ENCODE measurements around the gene ELANE.

ELANE gene

DNA sequence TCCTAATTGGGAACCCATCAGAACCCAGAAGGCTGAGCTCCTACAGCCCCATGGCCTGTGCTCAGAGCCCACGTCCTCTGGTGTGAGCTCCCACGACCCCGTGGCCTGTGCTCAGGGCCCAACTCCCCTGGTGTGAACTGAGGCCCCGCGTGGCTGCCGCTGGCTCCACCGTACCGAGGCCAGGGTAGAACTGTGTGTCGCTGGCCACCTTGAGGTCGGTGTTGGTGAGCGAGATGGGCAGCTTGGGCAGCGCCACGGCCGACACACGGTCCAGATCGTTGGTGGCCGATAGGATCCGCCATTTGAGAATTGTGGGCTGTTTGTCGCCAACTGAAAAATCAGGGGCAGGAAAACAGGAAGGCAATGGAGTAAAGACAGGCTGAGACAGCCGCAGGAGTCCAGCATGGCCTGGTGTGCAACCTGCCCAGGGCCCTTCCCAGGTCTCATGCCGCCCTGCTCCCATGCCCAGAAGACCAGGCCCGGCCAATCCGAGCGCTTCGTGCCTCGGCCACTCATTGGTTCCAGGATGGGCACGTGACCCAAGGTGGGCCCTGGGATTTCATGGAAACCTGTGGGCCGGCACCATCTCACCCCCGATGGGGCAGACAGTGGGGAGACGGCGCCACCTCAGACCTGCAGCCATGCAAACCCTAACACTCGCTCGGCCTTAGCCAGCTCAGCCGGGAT lies 29.4 kb downstream of the ELANE start:
- H3K4me3 ChIP-seq (ENCODE audit: low read length): no peak overlapping the region
- H3K9me3 ChIP-seq (ENCODE audit: control insufficient read depth, insufficient read depth, low read length): no peaks in the 10 kb centered on the region
- H3K4me1 ChIP-seq (ENCODE audit: control insufficient read depth, insufficient read depth, low read length): no peaks in the 10 kb centered on the region; the same call in 1 of the 2 replicates
- H3K27ac ChIP-seq (ENCODE audit: low read length): no peak overlapping the region
- no peak for DNase-seq (ENCODE audit: low read depth, low spot score)
- H3K36me3 ChIP-seq (ENCODE audit: control insufficient read depth, insufficient read depth, low read length): peaks cover 37% of the 10 kb centered on the region
- no peaks in the 10 kb centered on the region for H3K27me3 ChIP-seq (ENCODE audit: control insufficient read depth, insufficient read depth, low read length)
- WGBS (ENCODE audit: insufficient coverage, insufficient read length): no CpG with 5 or more reads among the region's 34 CpGs

DNA sequence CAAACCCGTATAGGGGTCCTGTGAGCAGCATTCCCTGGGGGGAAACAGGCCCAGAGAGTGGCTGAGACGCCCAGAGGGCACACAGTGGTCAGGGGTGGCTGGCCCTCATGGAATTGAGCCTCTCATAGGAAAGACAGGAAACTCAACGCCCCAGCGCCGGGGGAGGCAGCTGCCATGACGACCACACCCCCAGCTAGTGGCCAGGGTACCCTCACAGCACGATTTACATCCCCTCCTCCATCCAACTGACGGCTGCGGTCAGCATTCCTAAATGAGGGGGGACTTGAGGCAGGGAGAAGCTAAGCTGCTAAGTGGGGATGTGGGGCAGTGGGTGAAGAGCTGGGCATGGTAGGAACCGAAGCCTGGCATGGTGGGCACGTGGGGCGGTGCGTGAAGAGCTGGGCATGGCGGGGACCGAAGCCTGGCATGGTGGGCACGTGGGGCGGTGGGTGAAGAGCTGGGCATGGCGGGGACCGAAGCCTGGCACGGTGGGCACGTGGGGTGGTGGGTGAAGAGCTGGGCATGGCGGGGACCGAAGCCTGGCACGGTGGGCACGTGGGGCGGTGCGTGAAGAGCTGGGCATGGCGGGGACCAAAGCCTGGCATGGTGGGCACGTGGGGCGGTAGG lies 30.9 kb downstream of the ELANE start:
- no peaks in the 10 kb centered on the region for H3K27me3 ChIP-seq (ENCODE audit: control insufficient read depth, insufficient read depth, low read length)
- H3K4me3 ChIP-seq (ENCODE audit: low read length): no peak overlapping the region
- no CpG with 5 or more reads among the region's 30 CpGs for WGBS (ENCODE audit: insufficient coverage, insufficient read length)
- no peaks in the 10 kb centered on the region; the same call in 1 of the 2 replicates for H3K4me1 ChIP-seq (ENCODE audit: control insufficient read depth, insufficient read depth, low read length)
- no peak for DNase-seq (ENCODE audit: low read depth, low spot score)
- no peaks in the 10 kb centered on the region for H3K9me3 ChIP-seq (ENCODE audit: control insufficient read depth, insufficient read depth, low read length)
- H3K36me3 ChIP-seq (ENCODE audit: control insufficient read depth, insufficient read depth, low read length): peaks cover 34% of the 10 kb centered on the region
- H3K27ac ChIP-seq (ENCODE audit: low read length): no peak overlapping the region

DNA sequence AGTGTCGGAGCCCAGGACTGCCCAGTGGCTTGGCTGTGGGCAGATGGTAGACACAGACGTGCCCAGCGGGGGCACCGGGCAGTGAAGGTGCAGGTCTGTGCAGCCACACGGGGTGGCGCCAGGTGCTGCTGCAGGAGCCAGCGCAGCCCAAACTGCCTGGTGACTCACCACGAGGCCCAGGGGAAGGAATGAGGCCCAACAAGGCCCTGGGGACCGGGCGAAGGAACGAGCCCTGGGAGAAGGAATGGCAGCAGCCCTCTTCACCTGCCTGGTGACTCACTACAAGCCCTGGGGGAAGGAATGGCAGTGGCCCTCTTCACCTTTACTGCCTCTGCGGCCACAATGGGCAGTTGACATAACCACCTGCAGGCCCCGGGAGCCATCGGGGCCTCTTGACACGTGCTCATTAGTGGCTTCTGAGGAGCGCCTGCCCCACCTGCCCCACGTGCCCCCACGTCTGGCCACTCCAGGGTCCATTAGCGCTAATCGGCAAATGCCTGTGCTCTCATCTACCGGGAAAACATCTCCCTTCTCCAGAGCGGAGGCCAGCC lies 31.6 kb downstream of the ELANE start:
- H3K4me1 ChIP-seq (ENCODE audit: control insufficient read depth, insufficient read depth, low read length): no peaks in the 10 kb centered on the region; the same call in 1 of the 2 replicates
- WGBS (ENCODE audit: insufficient coverage, insufficient read length): no CpG with 5 or more reads among the region's 22 CpGs
- peaks cover 34% of the 10 kb centered on the region for H3K36me3 ChIP-seq (ENCODE audit: control insufficient read depth, insufficient read depth, low read length)
- no peaks in the 10 kb centered on the region for H3K27me3 ChIP-seq (ENCODE audit: control insufficient read depth, insufficient read depth, low read length)
- no peaks in the 10 kb centered on the region for H3K9me3 ChIP-seq (ENCODE audit: control insufficient read depth, insufficient read depth, low read length)
- H3K27ac ChIP-seq (ENCODE audit: low read length): no peak overlapping the region
- DNase-seq (ENCODE audit: low read depth, low spot score): no peak
- H3K4me3 ChIP-seq (ENCODE audit: low read length): no peak overlapping the region

- H3K27ac ChIP-seq (ENCODE audit: low read length): no peak overlapping the region
- no peak for DNase-seq (ENCODE audit: low read depth, low spot score)
- peaks cover 36% of the 10 kb centered on the region for H3K36me3 ChIP-seq (ENCODE audit: control insufficient read depth, insufficient read depth, low read length)
- WGBS (ENCODE audit: insufficient coverage, insufficient read length): no CpG with 5 or more reads among the region's 51 CpGs
- no peak overlapping the region for H3K4me3 ChIP-seq (ENCODE audit: low read length)
- H3K4me1 ChIP-seq (ENCODE audit: control insufficient read depth, insufficient read depth, low read length): no peaks in the 10 kb centered on the region; the same call in 1 of the 2 replicates
- H3K9me3 ChIP-seq (ENCODE audit: control insufficient read depth, insufficient read depth, low read length): no peaks in the 10 kb centered on the region
- H3K27me3 ChIP-seq (ENCODE audit: control insufficient read depth, insufficient read depth, low read length): no peaks in the 10 kb centered on the region
Measured at GRCh38 chr19:884420-885211, 32.5 kb downstream of the ELANE start.

DNA sequence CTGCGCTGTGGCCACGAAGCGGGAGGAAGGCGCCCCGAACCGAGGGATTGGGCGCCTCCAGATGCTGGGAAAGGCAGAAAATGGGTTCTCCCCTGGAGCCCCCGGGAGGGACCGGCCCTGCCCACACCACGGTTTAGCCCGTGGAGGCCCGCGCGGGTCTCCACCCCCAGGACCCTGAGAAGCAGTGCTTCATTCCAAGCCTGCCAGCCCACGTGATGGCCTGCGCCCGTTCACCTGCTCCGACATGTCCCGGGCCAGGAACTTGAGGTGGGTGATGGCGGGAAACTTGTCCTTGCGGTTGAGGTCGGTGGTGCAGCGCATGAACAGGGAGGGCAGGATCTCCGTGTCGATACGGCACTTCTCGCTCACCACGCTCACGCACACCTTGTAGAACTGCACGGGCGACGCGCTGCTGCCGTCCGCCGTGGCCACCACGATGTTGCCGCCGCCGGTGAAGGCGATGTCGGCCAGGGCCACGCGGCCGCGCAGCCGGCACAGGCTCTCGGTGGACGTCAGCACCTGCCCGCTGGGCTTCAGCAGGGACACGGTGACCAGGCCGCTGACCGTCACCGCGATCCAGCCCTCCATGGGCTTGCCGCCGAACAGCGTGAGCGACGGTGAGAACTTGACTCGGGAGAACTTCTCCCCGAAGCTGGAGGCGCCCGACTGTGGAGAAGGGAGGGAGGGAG lies 33.6 kb downstream of the ELANE start:
- peaks cover 45% of the 10 kb centered on the region for H3K36me3 ChIP-seq (ENCODE audit: control insufficient read depth, insufficient read depth, low read length)
- no CpG with 5 or more reads among the region's 64 CpGs for WGBS (ENCODE audit: insufficient coverage, insufficient read length)

DNA sequence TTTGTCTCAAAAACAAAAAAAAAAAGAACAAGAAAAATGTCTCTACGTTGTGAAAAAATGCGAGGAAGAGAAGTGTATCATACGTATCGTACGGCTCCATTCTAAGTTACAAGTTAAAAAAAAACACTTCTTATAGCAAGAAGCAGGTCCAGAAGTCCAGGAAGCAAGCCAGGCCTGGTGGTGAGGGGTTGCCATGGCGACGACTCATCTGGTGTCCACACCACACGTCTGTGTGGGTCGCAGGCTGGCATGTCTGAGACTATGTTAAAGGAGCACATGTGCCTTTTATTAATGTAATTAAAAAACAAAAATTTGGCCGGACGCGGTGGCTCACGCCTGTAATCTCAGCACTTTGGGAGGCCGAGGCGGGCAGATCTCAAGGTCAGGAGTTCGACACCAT lies 35.0 kb downstream of the ELANE start:
- Histone ChIP-seq H3K36me3 (ENCODE audit: control insufficient read depth, insufficient read depth, low read length) (peaks cover 36% of the 10 kb centered on the region), H3K4me1 (ENCODE audit: control insufficient read depth, insufficient read depth, low read length) (no peaks in the 10 kb centered on the region; the same call in 1 of the 2 replicates)

More for the DNA sequence above, 33.6 kb downstream of the ELANE start:
- Histone ChIP-seq H3K9me3 (ENCODE audit: control insufficient read depth, insufficient read depth, low read length) (no peaks in the 10 kb centered on the region), H3K27me3 (ENCODE audit: control insufficient read depth, insufficient read depth, low read length) (no peaks in the 10 kb centered on the region), H3K27ac (ENCODE audit: low read length) (no peak overlapping the region), H3K4me1 (ENCODE audit: control insufficient read depth, insufficient read depth, low read length) (no peaks in the 10 kb centered on the region; the same call in 1 of the 2 replicates), H3K4me3 (ENCODE audit: low read length) (no peak overlapping the region)
- DNase-seq (ENCODE audit: low read depth, low spot score): no peak

DNA sequence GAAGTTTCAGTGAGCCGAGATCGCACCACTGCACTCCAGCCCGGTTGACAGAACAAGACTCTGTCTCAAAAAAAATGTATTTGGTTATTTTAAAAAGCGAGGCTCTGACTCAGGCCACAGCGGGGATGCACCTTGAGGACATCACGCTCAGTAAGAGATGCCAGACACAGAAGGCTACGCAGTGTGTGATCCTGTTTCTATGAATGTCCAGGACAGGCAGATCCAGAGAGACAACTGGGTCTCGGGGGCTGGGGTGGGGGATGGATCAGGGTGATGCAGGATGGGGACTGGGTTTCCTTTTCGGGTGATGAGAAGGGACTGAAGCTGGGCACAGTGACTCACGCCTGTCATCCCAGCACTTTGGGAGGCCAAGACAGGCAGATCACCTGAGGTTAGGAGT lies 35.5 kb downstream of the ELANE start:
- H3K4me3 ChIP-seq (ENCODE audit: low read length): no peak overlapping the region
- DNase-seq (ENCODE audit: low read depth, low spot score): no peak
- peaks cover 32% of the 10 kb centered on the region for H3K36me3 ChIP-seq (ENCODE audit: control insufficient read depth, insufficient read depth, low read length)
- H3K4me1 ChIP-seq (ENCODE audit: control insufficient read depth, insufficient read depth, low read length): no peaks in the 10 kb centered on the region; the same call in 1 of the 2 replicates
- H3K9me3 ChIP-seq (ENCODE audit: control insufficient read depth, insufficient read depth, low read length): no peaks in the 10 kb centered on the region
- H3K27me3 ChIP-seq (ENCODE audit: control insufficient read depth, insufficient read depth, low read length): no peaks in the 10 kb centered on the region
- no peak overlapping the region for H3K27ac ChIP-seq (ENCODE audit: low read length)
- WGBS (ENCODE audit: insufficient coverage, insufficient read length): no CpG with 5 or more reads among the region's 10 CpGs

More for the DNA sequence above, 35.0 kb downstream of the ELANE start:
- Histone ChIP-seq H3K4me3 (ENCODE audit: low read length) (no peak overlapping the region), H3K27ac (ENCODE audit: low read length) (no peak overlapping the region), H3K27me3 (ENCODE audit: control insufficient read depth, insufficient read depth, low read length) (no peaks in the 10 kb centered on the region), H3K9me3 (ENCODE audit: control insufficient read depth, insufficient read depth, low read length) (no peaks in the 10 kb centered on the region)
- DNase-seq (ENCODE audit: low read depth, low spot score): no peak
- WGBS (ENCODE audit: insufficient coverage, insufficient read length): no CpG with 5 or more reads among the region's 16 CpGs

- H3K9me3 ChIP-seq (ENCODE audit: control insufficient read depth, insufficient read depth, low read length): no peaks in the 10 kb centered on the region
- peaks cover 26% of the 10 kb centered on the region for H3K36me3 ChIP-seq (ENCODE audit: control insufficient read depth, insufficient read depth, low read length)
- H3K4me1 ChIP-seq (ENCODE audit: control insufficient read depth, insufficient read depth, low read length): no peaks in the 10 kb centered on the region
- no CpG with 5 or more reads among the region's 30 CpGs for WGBS (ENCODE audit: insufficient coverage, insufficient read length)
- no peaks in the 10 kb centered on the region for H3K27me3 ChIP-seq (ENCODE audit: control insufficient read depth, insufficient read depth, low read length)
- H3K27ac ChIP-seq (ENCODE audit: low read length): no peak overlapping the region
- no peak overlapping the region for H3K4me3 ChIP-seq (ENCODE audit: low read length)
- no peak for DNase-seq (ENCODE audit: low read depth, low spot score)
Measured at GRCh38 chr19:888581-889385, 36.7 kb downstream of the ELANE start.

GRCh38 chr19:889662-890295 lies 37.7 kb downstream of the ELANE start:
- Histone ChIP-seq H3K4me3 (ENCODE audit: low read length) (no peak overlapping the region; the same call in 1 of the 2 replicates), H3K27me3 (ENCODE audit: control insufficient read depth, insufficient read depth, low read length) (no peaks in the 10 kb centered on the region), H3K4me1 (ENCODE audit: control insufficient read depth, insufficient read depth, low read length) (no peaks in the 10 kb centered on the region), H3K36me3 (ENCODE audit: control insufficient read depth, insufficient read depth, low read length) (peaks cover 23% of the 10 kb centered on the region), H3K27ac (ENCODE audit: low read length) (no peak overlapping the region), H3K9me3 (ENCODE audit: control insufficient read depth, insufficient read depth, low read length) (no peaks in the 10 kb centered on the region)
- no CpG with 5 or more reads among the region's 26 CpGs for WGBS (ENCODE audit: insufficient coverage, insufficient read length)
- DNase-seq (ENCODE audit: low read depth, low spot score): no peak

All from iPS DF 6.9 (cell line).